OCI-LY3 (cell line): ENCODE results near the gene NCL.

Experiments used
- H2AFZ ChIP-seq: fragments of 200-600, 300-600 bp; shearing (Covaris generic); 2 replicates; pipeline ENCODE4 v1.6.0; 2014; ENCODE audit warnings: antibody characterized with exemption, low read depth, low read length
- H3K27ac ChIP-seq: fragments of 200-600, 300-600 bp; sonication (generic); 2 replicates; pipeline ENCODE4 v1.5.1; 2014; ENCODE audit warnings: mild to moderate bottlenecking, low read length, moderate library complexity, mixed read lengths
- H3K27me3 ChIP-seq: fragments of 200-600, 300-600 bp; sonication (generic); 2 replicates; pipeline ENCODE4 v1.6.1; 2014; ENCODE audit warnings: low read depth, low read length, mixed read lengths
- H3K36me3 ChIP-seq: fragments of 200-600, 300-600 bp; sonication (generic); replicated peaks from 2 replicates; pipeline ENCODE3; 2014; ENCODE audit warnings: low read depth, low read length, mixed read lengths
- H3K4me1 ChIP-seq: fragments of 300-600, 200-600 bp; sonication (generic); 2 replicates; pipeline ENCODE4 v1.6.1; 2014; ENCODE audit warnings: low read length, mixed read lengths
- H3K4me2 ChIP-seq: fragments of 200-600, 300-600 bp; sonication (generic); 2 replicates; pipeline ENCODE4 v1.6.1; 2014; ENCODE audit warnings: low read length, mixed read lengths
- H3K4me3 ChIP-seq: fragments of 300-600, 200-600 bp; sonication (generic); 2 replicates; pipeline ENCODE4 v1.5.1; 2014; ENCODE audit warnings: antibody characterized with exemption, mild to moderate bottlenecking, low read length, moderate library complexity
- H3K79me2 ChIP-seq: fragments of 300-600, 200-600 bp; shearing (Covaris generic); 2 replicates; pipeline ENCODE4 v1.6.1; 2014; ENCODE audit warnings: mild to moderate bottlenecking, low read length, mixed read lengths
- H3K9ac ChIP-seq: fragments of 300-600, 200-600 bp; shearing (Covaris generic); 2 replicates; pipeline ENCODE4 v1.6.0; 2014; ENCODE audit warnings: mild to moderate bottlenecking, low read length, moderate library complexity
- H3K9me3 ChIP-seq: fragments of 200-600, 300-600 bp; shearing (Covaris generic); 2 replicates; pipeline ENCODE4 v1.6.1; 2014; ENCODE audit warnings: low read length, mixed read lengths; ENCODE audit not compliant: insufficient read depth
- H4K20me1 ChIP-seq: fragments of 200-600, 300-600 bp; sonication (generic); 2 replicates; pipeline ENCODE4 v1.6.1; 2016; ENCODE audit warnings: low read length, mixed read lengths; ENCODE audit not compliant: insufficient read depth
- EZH2phosphoT487 ChIP-seq: fragments of 200-600 bp; shearing (Covaris generic); IDR thresholded peaks from 2 replicates; pipeline ENCODE4 v1.6.1; 2018; ENCODE audit warnings: antibody characterized with exemption, mixed run types, low read depth
- TF ChIP-seq, protein P1 (sequence below): fragments of 200-600, 300-600 bp; sonication (generic); IDR thresholded peaks from 2 replicates; pipeline ENCODE4 v1.5.1; 2014; ENCODE audit warnings: antibody characterized with exemption, low read length, low read depth

NCL gene

DNA sequence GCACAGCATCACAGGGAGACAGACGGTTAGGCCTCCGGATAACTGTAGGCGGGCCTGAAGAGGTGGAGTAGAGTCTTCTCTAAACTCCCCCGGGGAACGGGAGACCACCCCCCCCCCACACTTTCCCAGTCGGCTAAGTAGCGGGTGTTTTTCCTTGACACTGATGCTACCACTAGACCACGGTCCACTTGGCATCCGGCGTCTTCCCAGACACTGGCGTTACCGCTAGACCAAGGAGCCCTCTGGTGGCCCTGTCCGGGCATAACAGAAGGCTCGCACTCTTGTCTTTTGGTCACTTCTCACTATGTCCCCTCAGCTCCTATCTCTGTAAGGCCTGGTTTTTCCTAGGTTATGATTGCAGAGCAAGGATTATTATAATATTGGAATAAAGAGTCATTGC is 25.7 kb upstream of the NCL start:
- Histone ChIP-seq H3K4me2 (no peak overlapping the region), H3K27me3 (no peaks in the 10 kb centered on the region), H3K4me3 (no peak overlapping the region), H3K9me3 (no peaks in the 10 kb centered on the region), H3K27ac (no peak overlapping the region), H3K4me1 (no peaks in the 10 kb centered on the region), H2AFZ (no peak overlapping the region), H3K79me2 (no peaks in the 10 kb centered on the region), H3K36me3 (no peaks in the 10 kb centered on the region), H3K9ac (no peak overlapping the region), H4K20me1 (no peaks in the 10 kb centered on the region)
- TF ChIP-seq, protein P1, sequence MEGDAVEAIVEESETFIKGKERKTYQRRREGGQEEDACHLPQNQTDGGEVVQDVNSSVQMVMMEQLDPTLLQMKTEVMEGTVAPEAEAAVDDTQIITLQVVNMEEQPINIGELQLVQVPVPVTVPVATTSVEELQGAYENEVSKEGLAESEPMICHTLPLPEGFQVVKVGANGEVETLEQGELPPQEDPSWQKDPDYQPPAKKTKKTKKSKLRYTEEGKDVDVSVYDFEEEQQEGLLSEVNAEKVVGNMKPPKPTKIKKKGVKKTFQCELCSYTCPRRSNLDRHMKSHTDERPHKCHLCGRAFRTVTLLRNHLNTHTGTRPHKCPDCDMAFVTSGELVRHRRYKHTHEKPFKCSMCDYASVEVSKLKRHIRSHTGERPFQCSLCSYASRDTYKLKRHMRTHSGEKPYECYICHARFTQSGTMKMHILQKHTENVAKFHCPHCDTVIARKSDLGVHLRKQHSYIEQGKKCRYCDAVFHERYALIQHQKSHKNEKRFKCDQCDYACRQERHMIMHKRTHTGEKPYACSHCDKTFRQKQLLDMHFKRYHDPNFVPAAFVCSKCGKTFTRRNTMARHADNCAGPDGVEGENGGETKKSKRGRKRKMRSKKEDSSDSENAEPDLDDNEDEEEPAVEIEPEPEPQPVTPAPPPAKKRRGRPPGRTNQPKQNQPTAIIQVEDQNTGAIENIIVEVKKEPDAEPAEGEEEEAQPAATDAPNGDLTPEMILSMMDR, result peak; percentile 33
- TF ChIP-seq EZH2phosphoT487, result no peak

DNA sequence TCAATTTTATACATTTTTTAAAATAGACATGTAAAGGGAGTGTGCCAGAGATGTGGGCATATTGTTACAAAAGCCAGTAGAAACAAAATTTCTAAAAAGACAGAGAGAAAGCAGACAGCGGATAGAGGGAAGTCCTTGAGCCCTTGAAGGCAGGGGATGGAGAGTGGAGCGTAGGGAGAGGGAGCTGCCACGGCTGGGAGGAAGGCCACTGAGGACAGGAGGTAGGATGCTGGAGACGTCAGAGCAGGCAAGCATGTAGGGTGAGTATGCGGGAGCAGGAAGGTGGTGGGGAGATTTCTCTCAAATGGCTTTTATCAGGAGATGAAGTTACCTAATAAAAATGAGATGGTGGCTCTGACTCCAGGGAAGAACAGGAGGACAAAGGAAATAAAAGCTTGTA is 24.0 kb upstream of the NCL start:
- Histone ChIP-seq H2AFZ (no peak overlapping the region), H3K36me3 (no peaks in the 10 kb centered on the region), H3K9ac (no peak overlapping the region), H3K27ac (no peak overlapping the region), H4K20me1 (no peaks in the 10 kb centered on the region), H3K9me3 (no peaks in the 10 kb centered on the region), H3K4me3 (no peak overlapping the region), H3K4me1 (peaks cover 1% of the 10 kb centered on the region; the same call in 1 of the 2 replicates), H3K79me2 (no peaks in the 10 kb centered on the region), H3K4me2 (no peak overlapping the region), H3K27me3 (no peaks in the 10 kb centered on the region)
- no peak for TF ChIP-seq EZH2phosphoT487
- TF ChIP-seq, protein P1, result no peak

DNA sequence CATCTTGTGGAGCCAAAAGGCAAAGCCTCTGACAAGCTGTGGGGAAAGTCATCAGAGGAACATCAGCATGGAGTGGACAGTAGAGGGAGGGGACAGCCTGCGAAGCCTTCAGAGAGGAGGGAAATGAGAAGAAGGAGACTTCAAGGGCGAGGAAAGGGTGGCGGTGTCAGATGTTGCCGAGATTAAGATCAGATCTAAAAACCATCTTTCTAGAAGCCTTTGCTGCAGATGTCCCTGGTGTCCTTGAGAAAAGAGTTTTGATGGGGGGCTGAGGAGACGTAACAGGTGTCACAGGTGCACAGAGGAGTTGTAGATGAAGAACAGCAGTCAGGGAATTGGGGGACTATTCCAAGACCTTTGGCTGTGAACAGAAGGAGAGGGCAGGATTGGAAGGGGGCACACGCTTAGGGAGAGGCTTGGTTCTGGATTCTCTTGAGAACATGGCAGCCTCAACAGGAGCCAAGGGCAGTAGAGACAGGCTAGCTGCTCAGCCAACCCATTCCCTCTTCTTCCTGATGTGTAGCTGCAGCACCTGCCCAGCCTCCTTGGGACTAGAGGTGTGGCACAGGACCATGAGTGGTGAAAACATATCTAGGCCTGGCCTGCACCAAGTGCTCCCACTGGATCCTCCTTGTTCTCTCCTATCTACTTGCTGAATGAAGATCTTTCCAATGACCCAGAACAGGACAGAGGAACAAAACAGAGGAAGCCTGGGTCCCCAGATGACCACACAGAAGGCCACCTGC is 22.7 kb upstream of the NCL start:
- Histone ChIP-seq H4K20me1 (no peaks in the 10 kb centered on the region), H2AFZ (no peak overlapping the region), H3K9ac (no peak overlapping the region), H3K27me3 (no peaks in the 10 kb centered on the region), H3K4me2 (no peak overlapping the region), H3K27ac (no peak overlapping the region), H3K4me3 (no peak overlapping the region), H3K36me3 (no peaks in the 10 kb centered on the region), H3K4me1 (peaks cover 12% of the 10 kb centered on the region), H3K79me2 (no peaks in the 10 kb centered on the region; the same call in 1 of the 2 replicates), H3K9me3 (no peaks in the 10 kb centered on the region)
- TF ChIP-seq, protein P1, result no peak
- TF ChIP-seq EZH2phosphoT487, result no peak

DNA sequence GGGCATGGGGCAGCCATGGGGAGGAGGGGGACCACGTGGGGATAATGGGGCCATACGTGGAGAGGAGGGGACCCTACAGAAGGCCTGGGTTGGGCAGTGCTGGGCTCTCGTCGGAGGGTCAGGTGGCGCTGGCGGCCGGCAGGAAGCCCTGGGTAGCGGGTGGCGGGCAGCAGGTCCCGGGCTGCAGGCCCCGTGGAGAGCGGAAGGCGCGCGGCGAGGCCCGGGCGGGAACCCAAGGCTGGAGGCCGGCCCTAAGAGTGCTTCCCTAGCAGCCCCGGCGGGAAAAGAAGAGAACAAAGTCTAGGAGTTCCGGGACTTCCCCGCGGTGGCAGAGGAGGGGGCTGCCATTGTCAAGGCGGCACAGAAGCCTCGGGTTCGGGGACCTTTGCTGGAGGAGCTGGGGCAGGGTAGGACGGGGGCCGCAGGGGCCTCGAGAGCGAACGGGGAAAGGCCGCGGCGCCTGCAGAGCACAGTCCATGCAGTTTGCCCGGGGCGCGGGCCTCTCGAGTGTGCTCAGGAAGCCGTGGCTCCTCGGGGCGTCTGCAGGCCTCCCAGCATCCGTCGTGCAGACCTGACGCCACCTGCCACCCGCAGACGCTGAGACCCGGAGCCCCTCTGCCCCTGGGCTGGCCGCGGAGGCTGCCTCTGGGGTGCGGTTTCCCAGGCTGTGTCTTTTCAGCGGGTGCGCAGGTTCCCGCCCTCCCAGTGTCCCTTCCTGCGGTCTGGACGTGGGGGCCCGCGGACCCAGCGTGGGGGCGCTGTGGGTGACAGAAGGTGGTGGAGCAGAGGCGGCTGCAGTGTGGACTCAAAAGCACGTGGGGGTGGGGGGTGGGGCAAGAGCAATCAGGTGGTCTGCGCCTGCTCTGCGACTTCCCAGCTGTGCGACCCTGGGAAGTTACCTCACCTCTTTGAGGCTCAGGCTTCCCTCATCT is 19.4 kb upstream of the NCL start:
- Histone ChIP-seq H3K4me2 (peak overlapping the region; percentile 98), H3K27ac (peak overlapping the region; percentile 56), H3K36me3 (no peaks in the 10 kb centered on the region), H3K27me3 (no peaks in the 10 kb centered on the region), H4K20me1 (no peaks in the 10 kb centered on the region), H3K79me2 (no peaks in the 10 kb centered on the region; the same call in 1 of the 2 replicates), H3K9ac (peak overlapping the region; percentile 92), H3K4me3 (peak overlapping the region; percentile 84), H2AFZ (peak overlapping the region; percentile 74; the same call in 1 of the 2 replicates), H3K9me3 (no peaks in the 10 kb centered on the region), H3K4me1 (peaks cover 15% of the 10 kb centered on the region)
- no peak for TF ChIP-seq EZH2phosphoT487
- TF ChIP-seq, protein P1, result no peak
